HG02678 (cell line): Measurements from ENCODE around the gene EPO.
"Not testable (repeated sequence)": the region's sequence is repeated elsewhere in the genome, so short reads cannot be mapped to it uniquely, and the experiment has no call there.

Experiments
- ATAC-seq: cut with Tn5 transposase; IDR thresholded peaks from one replicate; pipeline ENCODE4 v1.9.1; 2021; ENCODE audit warnings: mild to moderate bottlenecking, moderate library complexity; ENCODE audit not compliant: unreplicated experiment

Gene EPO

GRCh38 chr7:100701089-100701488 lies 19.2 kb upstream of the EPO start:
- not testable (repeated sequence) for ATAC-seq

- ATAC-seq = peak; percentile 57
These were observed 14.9 kb upstream of the EPO start for GRCh38 chr7:100705320-100705752.

- peak; percentile 91 for ATAC-seq
These were observed 14.3 kb upstream of the EPO start, which contains the start of gene POP7 for GRCh38 chr7:100705753-100706671. Gene POP7, plus strand, starts transcription at chr7:100706121. Its CDS starts 710 bp downstream, at chr7:100706831.

- ATAC-seq = no peak
These were observed 13.5 kb upstream of the EPO start for GRCh38 chr7:100706672-100707311.

- no peak for ATAC-seq
These were observed 11.9 kb upstream of the EPO start for GRCh38 chr7:100708395-100708794.

- no peak for ATAC-seq
These were observed 9.8 kb upstream of the EPO start for GRCh38 chr7:100710452-100710851.

GRCh38 chr7:100711369-100711768 lies 8.9 kb upstream of the EPO start:
- ATAC-seq = no peak

- no peak for ATAC-seq
These were observed 5.5 kb upstream of the EPO start for GRCh38 chr7:100714725-100715124.

GRCh38 chr7:100717073-100717472 lies 3.2 kb upstream of the EPO start:
- not testable (repeated sequence) for ATAC-seq

- ATAC-seq = no peak
These were observed 567 bp upstream of the EPO start for GRCh38 chr7:100719523-100720278.

GRCh38 chr7:100720671-100721504 lies 620 bp downstream of the EPO start:
- no peak for ATAC-seq

GRCh38 chr7:100721505-100721812 lies 1.2 kb downstream of the EPO start:
- ATAC-seq = no peak

GRCh38 chr7:100722480-100723212 lies 2.4 kb downstream of the EPO start:
- no peak for ATAC-seq

- ATAC-seq = no peak
These were observed 3.5 kb downstream of the EPO start for GRCh38 chr7:100723732-100724275.

- ATAC-seq = not testable (repeated sequence)
These were observed 4.1 kb downstream of the EPO start for GRCh38 chr7:100724364-100724763.

GRCh38 chr7:100726996-100727761 lies 6.9 kb downstream of the EPO start:
- no peak for ATAC-seq

- ATAC-seq = no peak
These were observed 7.9 kb downstream of the EPO start for GRCh38 chr7:100728196-100728595.

GRCh38 chr7:100730136-100730800 lies 10.0 kb downstream of the EPO start:
- no peak for ATAC-seq
